Measurements from ENCODE around the gene ECD.

The ECD gene

DNA sequence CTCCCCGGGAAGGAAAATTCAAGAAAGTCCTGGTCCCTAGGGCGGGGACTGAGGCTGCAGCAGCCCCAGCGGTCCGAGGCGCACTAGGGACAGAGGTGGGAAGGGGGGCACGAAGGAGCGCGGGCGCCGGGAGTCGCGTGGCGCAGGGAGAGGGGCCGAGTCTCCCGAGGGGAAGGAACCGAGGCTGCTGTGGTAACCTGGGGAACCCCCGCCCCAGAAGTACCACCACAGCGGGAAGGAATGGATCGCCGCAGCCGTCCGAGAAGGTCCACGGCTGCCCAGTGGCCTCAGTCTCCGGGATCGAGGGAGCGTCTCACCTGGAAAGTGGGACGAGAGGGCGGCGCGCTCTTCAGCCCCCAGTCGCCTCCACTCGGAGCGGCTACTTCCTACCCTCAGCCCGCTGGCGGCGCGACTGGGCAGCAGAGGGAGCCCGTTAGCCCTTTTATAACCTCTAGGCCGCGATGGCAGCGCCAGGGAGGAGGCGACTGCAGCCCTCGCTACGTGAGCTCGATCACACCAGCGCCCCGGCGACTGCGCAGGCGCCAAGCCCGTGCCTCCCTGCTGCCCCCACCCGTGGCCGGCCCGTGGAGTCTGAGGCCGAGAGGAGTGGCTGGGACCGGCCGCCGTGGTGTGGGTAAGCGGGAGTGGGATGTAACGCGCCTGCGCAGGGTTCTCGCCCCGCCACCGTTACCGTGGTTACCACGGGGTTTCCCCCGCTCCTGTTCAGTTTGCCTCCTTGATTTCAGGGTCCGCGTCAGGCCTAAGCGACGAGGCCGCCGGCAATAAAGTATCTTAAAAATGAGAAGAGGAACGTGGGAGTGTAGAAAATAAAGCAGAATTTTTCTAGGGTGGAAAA, 71.1 kb downstream of the ECD start, which contains the start of gene P4HA1:
Gene P4HA1, minus strand, starts transcription at position 418 of the 856 bp plus-strand sequence. CDS start 21,983 bp downstream, outside the sequence.
- TF ChIP-seq ZNF274 (IDR thresholded peaks at IDR 0.05; ENCODE audit: low read depth, low read length), result no peak
- H3K4me3 ChIP-seq (ENCODE audit: low read length), result peak within 1 kb of the TSS; percentile 72

DNA sequence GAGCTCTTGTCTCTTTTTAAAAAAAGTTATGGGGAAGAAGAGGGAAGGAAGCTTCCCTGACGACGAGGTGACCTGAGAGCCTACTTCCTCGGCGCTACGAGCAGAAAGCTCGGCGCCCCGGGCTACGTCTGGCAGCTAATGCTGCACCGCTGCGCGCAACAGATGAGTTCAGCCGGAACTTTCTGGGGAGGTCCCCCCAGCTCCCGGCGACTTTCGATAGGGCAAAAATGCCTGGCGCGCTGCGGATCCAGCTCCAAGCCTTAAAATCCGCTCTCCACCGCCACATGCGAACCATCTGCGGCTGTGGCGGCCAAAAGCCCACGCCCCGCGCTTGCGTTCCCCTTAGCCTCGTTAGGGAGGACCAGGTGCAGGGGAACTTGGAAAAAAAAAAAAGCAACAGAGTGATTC, 71.8 kb downstream of the ECD start:
- H3K4me3 ChIP-seq (ENCODE audit: low read length), result peak overlapping the region; percentile 72
- no peak for TF ChIP-seq ZNF274 (IDR thresholded peaks at IDR 0.05; ENCODE audit: low read depth, low read length)

DNA sequence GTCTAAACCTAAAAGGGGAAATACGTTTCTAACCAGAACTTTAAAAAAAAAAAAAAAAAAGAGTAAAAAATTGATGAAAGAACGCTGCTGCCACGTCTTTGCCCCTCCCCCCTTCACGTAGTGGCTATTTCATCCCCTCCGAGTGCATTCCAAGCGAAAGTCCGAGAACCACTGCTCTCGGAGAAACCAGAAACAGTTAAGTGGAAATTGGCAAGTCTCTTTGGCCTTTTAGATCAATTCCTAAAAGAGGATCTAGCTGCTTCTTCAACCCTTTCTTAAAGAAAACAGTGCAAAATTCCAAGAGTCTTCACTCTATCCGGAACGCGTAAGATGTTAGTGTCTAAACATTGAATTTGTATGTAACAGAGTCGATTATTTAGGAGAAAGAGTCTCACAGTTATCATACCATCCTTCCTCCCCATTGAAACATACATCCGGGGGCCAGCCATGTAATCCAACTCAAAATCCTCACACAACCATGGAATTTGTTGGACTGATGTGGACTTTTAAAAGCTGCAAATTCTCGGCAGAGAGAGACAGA, 72.3 kb downstream of the ECD start:
- H3K4me3 ChIP-seq (ENCODE audit: low read length), result peak overlapping the region; percentile 72
- TF ChIP-seq ZNF274 (IDR thresholded peaks at IDR 0.05; ENCODE audit: low read depth, low read length), result no peak

DNA sequence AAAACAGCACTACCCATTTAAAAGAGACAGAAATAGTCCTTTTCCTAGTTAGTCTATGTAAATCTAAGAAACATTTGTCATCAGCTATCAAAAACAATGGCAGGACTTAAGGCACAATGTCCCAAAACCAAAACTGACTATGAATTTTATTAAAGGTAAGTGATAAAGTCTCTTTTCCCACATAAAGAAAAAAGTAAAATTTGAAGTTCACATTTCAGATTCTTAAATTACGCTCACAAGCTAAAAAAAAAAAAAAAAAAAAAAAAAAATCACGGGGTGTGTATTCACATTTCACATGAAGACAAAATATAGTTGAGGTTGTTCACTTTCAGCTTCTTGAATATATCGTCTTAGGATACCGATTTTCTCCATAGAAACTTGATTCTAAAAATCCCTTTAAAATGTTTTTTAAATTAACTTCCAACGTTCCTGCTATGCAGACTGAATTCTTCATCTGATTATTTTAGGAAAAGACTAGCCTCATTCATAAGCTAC, 72.8 kb downstream of the ECD start:
- peak overlapping the region; percentile 72 for H3K4me3 ChIP-seq (ENCODE audit: low read length)
- TF ChIP-seq ZNF274 (IDR thresholded peaks at IDR 0.05; ENCODE audit: low read depth, low read length), result no peak

DNA sequence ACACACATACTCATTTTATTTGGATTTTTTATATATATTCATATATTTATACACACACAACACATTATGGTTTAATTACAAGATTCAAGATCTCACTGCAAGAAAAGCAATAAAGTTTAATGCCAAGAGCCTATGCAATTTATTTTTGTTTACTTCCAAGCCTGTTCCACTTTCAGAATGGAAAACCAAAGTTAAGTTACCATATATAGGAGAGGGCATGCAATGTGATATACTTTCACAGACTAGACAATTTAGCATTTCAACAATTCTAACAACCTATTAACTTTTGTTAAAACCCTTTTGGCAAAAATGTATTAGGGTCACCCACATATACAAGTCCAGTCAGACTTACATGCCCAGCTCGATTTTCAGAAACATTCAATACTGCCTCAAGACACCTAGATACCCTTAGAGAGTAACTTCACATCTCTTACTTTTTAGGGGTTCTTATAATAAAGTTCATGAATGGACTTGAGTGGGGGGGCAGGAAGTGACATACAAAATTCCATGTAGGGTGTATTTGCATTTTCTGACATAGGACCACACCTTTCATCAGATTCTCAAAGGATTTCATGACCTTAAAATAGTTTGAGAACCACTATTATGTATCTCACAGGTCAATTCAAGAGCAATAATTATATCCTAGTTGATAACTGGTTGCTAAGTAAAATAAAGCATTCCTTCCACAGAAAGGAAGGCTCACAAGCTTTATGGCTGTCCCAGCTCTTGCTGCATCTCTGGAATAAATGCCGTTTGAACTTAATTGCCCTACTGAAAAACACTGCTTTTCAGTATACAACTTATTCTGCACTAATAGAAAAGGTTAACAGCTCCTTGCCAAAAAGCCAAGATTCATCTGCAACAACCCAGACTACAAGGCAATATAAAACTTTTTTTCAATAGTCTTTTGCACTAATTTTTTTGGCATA, 73.6 kb downstream of the ECD start:
- no peak for TF ChIP-seq ZNF274 (IDR thresholded peaks at IDR 0.05; ENCODE audit: low read depth, low read length)
- H3K4me3 ChIP-seq (ENCODE audit: low read length), result peak overlapping the region; percentile 72; the same call in 1 of the 2 replicates

DNA sequence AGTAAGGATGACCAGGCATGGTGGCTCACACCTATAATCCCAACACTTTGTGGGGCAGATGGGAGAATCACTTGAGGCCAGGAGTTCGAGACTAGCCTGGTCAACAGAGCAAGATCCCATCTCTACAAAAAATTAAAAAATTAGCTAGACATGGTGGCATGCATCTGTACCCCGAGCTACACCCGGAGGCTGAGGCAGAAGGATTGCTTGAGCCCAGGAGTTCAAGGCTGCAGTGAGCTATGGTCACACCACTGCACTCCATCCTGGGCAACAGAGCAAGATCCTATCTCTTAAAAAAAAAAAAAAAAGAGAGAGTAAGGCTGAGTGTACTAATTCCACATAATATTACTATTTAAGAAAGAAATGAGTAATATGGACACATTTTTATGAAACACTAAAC, 75.0 kb downstream of the ECD start:
- no peak for TF ChIP-seq ZNF274 (IDR thresholded peaks at IDR 0.05; ENCODE audit: low read depth, low read length)

DNA sequence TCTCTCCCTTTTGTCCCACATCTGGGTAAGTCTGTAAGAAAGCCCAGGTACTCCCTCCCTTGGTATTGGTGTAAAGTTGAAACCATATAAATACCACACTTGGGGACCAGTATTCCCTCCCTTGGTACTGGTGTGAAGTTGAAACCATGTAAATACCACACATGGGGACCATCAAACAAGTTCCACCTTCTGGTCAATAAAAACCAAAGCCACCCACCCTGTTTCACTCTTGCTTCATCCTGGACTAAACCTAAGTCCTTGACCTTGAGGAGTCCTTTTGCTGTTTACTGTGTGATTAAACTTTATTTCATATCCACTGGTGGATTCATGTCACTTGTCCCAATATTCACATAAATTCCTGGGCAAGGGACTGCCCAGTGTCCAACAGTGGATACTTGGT, 79.5 kb downstream of the ECD start:
- H3K4me3 ChIP-seq (ENCODE audit: low read length), result no peak overlapping the region
- no peak for TF ChIP-seq ZNF274 (IDR thresholded peaks at IDR 0.05; ENCODE audit: low read depth, low read length)

More for the DNA sequence above, 75.0 kb downstream of the ECD start:
- H3K4me3 ChIP-seq (ENCODE audit: low read length), result no peak overlapping the region

DNA sequence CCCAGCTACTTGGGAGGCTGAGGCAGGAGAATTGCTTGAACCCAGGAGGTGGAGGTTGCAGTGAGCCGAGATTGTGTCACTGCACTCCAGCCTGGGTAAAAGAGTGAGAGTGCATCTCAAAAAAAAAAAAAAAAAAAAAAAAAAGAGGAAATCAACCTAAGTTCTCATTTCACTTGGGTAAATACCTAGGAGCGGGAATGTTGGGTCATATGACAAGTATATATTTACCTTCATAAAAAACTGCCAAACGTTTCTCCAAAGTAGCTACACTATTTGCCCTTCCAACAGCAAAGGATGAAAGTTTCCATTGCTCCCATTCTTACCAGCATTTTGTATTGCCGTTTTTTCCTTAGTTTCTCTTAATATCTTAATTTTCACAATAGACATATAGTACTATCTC, 81.0 kb downstream of the ECD start:
- no peak for TF ChIP-seq ZNF274 (IDR thresholded peaks at IDR 0.05; ENCODE audit: low read depth, low read length)
- H3K4me3 ChIP-seq (ENCODE audit: low read length), result no peak overlapping the region

DNA sequence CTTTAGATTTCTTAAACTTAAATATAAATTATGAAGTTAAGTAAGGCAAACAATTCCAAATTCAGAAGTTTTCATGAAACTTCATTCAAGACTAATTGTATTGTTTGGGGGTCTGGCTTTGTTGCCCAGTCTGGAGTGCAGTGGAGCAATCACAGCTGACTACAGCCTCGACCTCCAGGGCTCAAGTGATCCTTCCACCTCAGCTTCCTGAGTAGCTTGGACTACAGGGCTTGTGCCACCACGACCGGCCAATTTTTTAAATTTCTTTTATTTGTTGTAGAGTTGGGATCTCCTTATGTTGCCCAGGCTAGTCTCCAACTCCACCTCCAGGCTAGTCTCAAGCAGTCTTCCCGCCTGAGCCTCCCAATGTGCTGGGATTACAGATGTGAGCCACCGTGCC, 83.6 kb downstream of the ECD start:
- no peak for TF ChIP-seq ZNF274 (IDR thresholded peaks at IDR 0.05; ENCODE audit: low read depth, low read length)
- H3K4me3 ChIP-seq (ENCODE audit: low read length), result no peak overlapping the region
